HG03159 (cell line): ENCODE data around the gene SPOCK3.
"Not testable (repeated sequence)": the region's sequence is repeated elsewhere in the genome, so short reads cannot be mapped to it uniquely, and the experiment has no call there.

Experiments
- ATAC-seq: cut with Tn5 transposase; IDR thresholded peaks from one replicate; pipeline ENCODE4 v1.9.1; 2021; ENCODE audit warnings: mild to moderate bottlenecking, moderate library complexity; ENCODE audit not compliant: unreplicated experiment

SPOCK3 gene

DNA sequence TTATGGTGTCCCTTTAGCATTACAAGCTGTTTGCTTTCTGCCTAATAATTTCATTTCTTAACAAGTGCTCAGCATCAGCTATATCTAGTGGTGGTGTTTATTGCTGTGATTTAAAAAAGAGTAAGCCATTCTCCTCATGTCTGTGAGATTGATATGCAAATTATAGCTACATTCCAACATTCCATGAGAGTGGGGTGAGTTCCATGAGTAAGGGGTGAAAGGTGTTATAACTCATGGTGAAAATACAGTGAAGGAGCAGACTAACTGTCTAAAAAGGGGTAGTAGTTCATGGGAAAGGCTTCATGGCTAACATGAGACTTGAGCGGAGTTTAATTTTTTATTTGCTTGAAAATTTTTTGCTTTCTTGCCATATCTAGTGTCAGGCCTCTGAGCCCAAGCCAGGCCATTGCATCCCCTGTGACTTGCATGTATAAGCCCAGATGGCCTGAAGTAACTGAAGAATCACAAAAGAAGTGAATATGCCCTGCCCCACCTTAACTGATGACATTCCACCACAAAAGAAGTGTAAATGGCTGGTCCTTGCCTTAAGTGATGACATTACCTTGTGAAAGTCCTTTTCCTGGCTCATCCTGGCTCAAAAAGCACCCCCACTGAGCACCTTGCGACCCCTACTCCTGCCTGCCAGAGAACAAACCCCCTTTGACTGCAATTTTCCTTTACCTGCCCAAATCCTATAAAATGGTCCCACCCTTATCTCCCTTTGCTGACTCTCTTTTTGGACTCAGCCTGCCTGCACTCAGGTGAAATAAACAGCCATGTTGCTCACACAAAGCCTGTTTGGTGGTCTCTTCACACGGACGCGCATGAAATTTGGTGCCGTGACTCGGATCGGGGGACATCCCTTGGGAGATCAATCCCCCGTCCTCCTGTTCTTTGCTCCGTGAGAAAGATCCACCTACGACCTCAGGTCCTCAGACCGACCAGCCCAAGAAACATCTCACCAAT lies 518.3 kb downstream of the SPOCK3 start:
- ATAC-seq, result not testable (repeated sequence)

GRCh38 chr4:166700592-166700991 lies 533.7 kb downstream of the SPOCK3 start:
- no peak for ATAC-seq

DNA sequence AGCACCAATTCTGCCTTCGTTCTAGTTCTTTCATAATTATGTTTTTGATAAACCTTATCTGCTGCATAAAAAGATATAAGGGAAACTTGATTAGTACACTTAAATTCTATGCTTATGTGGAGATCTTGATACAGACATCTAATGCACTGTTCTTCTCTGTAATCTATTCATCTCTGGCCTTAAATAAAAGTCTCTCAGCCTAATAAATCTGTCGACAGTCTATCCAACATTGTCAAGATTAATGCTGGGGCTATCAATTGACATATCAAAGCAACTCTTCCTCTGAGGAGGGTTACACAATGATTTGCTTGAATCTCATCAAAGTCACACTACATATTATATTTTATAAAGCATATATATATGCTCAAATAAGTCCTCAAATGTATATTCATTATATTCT lies 545.5 kb downstream of the SPOCK3 start:
- no peak for ATAC-seq

- no peak for ATAC-seq
Observed at GRCh38 chr4:166687828-166688227, 546.5 kb downstream of the SPOCK3 start.
